Endothelial cell of umbilical vein (primary cell): ENCODE measurements around the gene NTN1. TPM values are rescaled to one million over a fixed set of nuclear protein-coding genes. Genes with fewer than 3 reads are reported as not detected.

Experiments
- BruUV-seq: library from RNA; stranded (reverse); fragments of 400-500 nt; replicated peaks from 2 replicates; lab custom pipeline; 2021; lab: Mats Ljungman, UMichigan
- CTCF ChIA-PET: fragments of 300-600, 350-600 bp; sonication (Branson Sonifier 250); formaldehyde crosslinking; loops from one replicate; lab custom pipeline; 2021; ENCODE audit warnings: antibody characterized with exemption, inconsistent platforms; lab: Charles Lee
- POLR2A ChIA-PET: fragments of 300-600, 350-600 bp; sonication (Branson Sonifier 250); formaldehyde crosslinking; loops from one replicate; lab custom pipeline; 2021; ENCODE audit warnings: antibody characterized with exemption, inconsistent platforms; lab: Charles Lee
- DNase-seq: peaks from one replicate; pipeline ENCODE4 v3.0.0-alpha.2; 2011; ENCODE audit warnings: low read depth, low spot score
- FAIRE-seq: peaks from 2 replicates; lab custom pipeline; 2011; peaks lifted over from hg19 to GRCh38; lab: Jason Lieb, UNC
- H2AFZ ChIP-seq: 2 replicates; pipeline ENCODE4 v1.6.0; 2012; ENCODE audit warnings: low read depth, low read length, control low read depth, inconsistent platforms
- H3K27ac ChIP-seq: 2 replicates; pipeline ENCODE4 v1.5.1; 2011; ENCODE audit warnings: low read depth, mild to moderate bottlenecking, control low read depth, low read length, moderate library complexity; ENCODE audit not compliant: insufficient read depth
- H3K27me3 ChIP-seq, 2 experiments: 2 replicates each; pipeline versions ENCODE4 v1.6.0 to v1.6.1; 2011; ENCODE audit warnings: low read length in 2 of 2, mixed read lengths in 1 of 2; ENCODE audit not compliant: control insufficient read depth in 2 of 2, insufficient read depth in 2 of 2
- H3K36me3 ChIP-seq, 2 experiments: 2 replicates in 1 of 2; 3 replicates in 1 of 2; pipeline ENCODE4 v1.5.1; 2011; ENCODE audit warnings: low read length in 2 of 2, mild to moderate bottlenecking in 1 of 2, moderate library complexity in 1 of 2; ENCODE audit not compliant: control insufficient read depth in 2 of 2, insufficient read depth in 2 of 2; ENCODE audit errors: extremely low read depth in 1 of 2
- H3K4me1 ChIP-seq: 3 replicates; pipeline ENCODE4 v1.5.1; 2011; ENCODE audit warnings: mild to moderate bottlenecking, low read length; ENCODE audit not compliant: control insufficient read depth, insufficient read depth; ENCODE audit errors: extremely low read depth
- H3K4me2 ChIP-seq: 2 replicates; pipeline ENCODE4 v1.6.1; 2011; ENCODE audit warnings: low read length, control low read depth, mixed read lengths; ENCODE audit not compliant: insufficient read depth
- H3K4me3 ChIP-seq, 3 experiments: fragments of 200-600 bp in 1 of 3; sonication (generic), shearing (Covaris generic) in 1 of 3; replicated peaks in 1 of 3; 2 replicates each; pipeline ENCODE4 v1.5.1; 2011 to 2016; ENCODE audit warnings: control low read depth in 3 of 3, low read length in 3 of 3, mild to moderate bottlenecking in 2 of 3, inconsistent platforms in 1 of 3, low read depth in 1 of 3, moderate library complexity in 1 of 3; ENCODE audit not compliant: insufficient read depth in 1 of 3
- H3K79me2 ChIP-seq: 2 replicates; pipeline ENCODE4 v1.6.0; 2012; ENCODE audit warnings: low read length, inconsistent platforms; ENCODE audit not compliant: control insufficient read depth, insufficient read depth
- H3K9ac ChIP-seq: replicated peaks from 2 replicates; pipeline ENCODE3; 2011; ENCODE audit warnings: low read length, control low read depth; ENCODE audit not compliant: insufficient read depth; ENCODE audit errors: extremely low read depth
- H3K9me1 ChIP-seq: replicated peaks from 3 replicates; pipeline ENCODE4 v1.6.0; 2011; ENCODE audit warnings: mild to moderate bottlenecking, low read length; ENCODE audit not compliant: control insufficient read depth, insufficient read depth; ENCODE audit errors: extremely low read depth
- H3K9me3 ChIP-seq: replicated peaks from 2 replicates; pipeline ENCODE4 v1.5.1; 2012; ENCODE audit warnings: low read length, inconsistent platforms; ENCODE audit not compliant: control insufficient read depth, insufficient read depth
- H4K20me1 ChIP-seq: replicated peaks from 2 replicates; pipeline ENCODE3; 2011; ENCODE audit warnings: mild to moderate bottlenecking, low read length; ENCODE audit not compliant: control insufficient read depth, insufficient read depth; ENCODE audit errors: extremely low read depth
- CTCF ChIP-seq, 2 donors: IDR thresholded peaks; 1 replicate in 1 of 2; 2 replicates in 1 of 2; pipeline ENCODE4 v1.5.1; 2011; ENCODE audit warnings: low read length in 2 of 2, mild to moderate bottlenecking in 2 of 2, moderate library complexity in 2 of 2, control low read depth in 1 of 2, inconsistent platforms in 1 of 2, low read depth in 1 of 2; ENCODE audit not compliant: insufficient read depth in 1 of 2; ENCODE audit errors: extremely low read depth in 1 of 2
- EZH2 ChIP-seq: IDR thresholded peaks from 2 replicates; pipeline ENCODE4 v1.6.1; 2012; ENCODE audit warnings: borderline replicate concordance, low read depth, mild to moderate bottlenecking, moderate library complexity, low read length, inconsistent platforms; ENCODE audit not compliant: severe bottlenecking
- FOS ChIP-seq: IDR thresholded peaks from 2 replicates; pipeline ENCODE4 v1.6.1; 2011; ENCODE audit warnings: mild to moderate bottlenecking, low read length, moderate library complexity, borderline replicate concordance; ENCODE audit not compliant: insufficient read depth
- GATA2 ChIP-seq: IDR thresholded peaks from 2 replicates; pipeline ENCODE4 v1.7.0; 2011; ENCODE audit warnings: low read depth, mild to moderate bottlenecking, moderate library complexity, mixed read lengths, low read length; ENCODE audit not compliant: insufficient read length, insufficient read depth
- JUN ChIP-seq: IDR thresholded peaks from 2 replicates; pipeline ENCODE4 v1.6.1; 2011; ENCODE audit warnings: borderline replicate concordance, low read depth; ENCODE audit not compliant: insufficient read length, insufficient read depth
- MAX ChIP-seq: IDR thresholded peaks from 2 replicates; pipeline ENCODE4 v1.6.1; 2011; ENCODE audit not compliant: insufficient read depth, insufficient read length
- MYC ChIP-seq: IDR thresholded peaks from one replicate; pipeline ENCODE4 v1.6.1; 2011; ENCODE audit warnings: mild to moderate bottlenecking, low read depth, low read length
- POLR2A ChIP-seq: IDR thresholded peaks from 2 replicates; pipeline ENCODE4 v1.6.1; 2012; ENCODE audit warnings: low read depth, mild to moderate bottlenecking, control low read depth, low read length
- POLR2AphosphoS5 ChIP-seq: IDR thresholded peaks from 2 replicates; pipeline ENCODE4 v1.6.1; 2012; ENCODE audit warnings: low read depth, mild to moderate bottlenecking, control low read depth, low read length, moderate library complexity; ENCODE audit not compliant: insufficient read depth
- dilution Hi-C: fragments of 300-500 bp; cut with MboI; formaldehyde crosslinking; loops from one replicate; pipeline ENCODE4 v1.15.0; 2019; ENCODE audit warnings: low sequenced_read_pairs; ENCODE audit not compliant: extremely low pct_ligation_motif_present
- intact Hi-C: fragments of 100-400 bp; cut with micrococcal nuclease; formaldehyde crosslinking; loops from one replicate; pipeline ENCODE4 v1.10.0; 2022
- polyA plus RNA-seq, 4 experiments: library from polyadenylated mRNA; depleted of rRNA in 3 of 4; stranded (reverse) in 3 of 4; unstranded in 1 of 4; fragments of >200 nt; gene quantifications; 2 replicates each; pipeline versions ENCODE4 v1.2.1 to v1.2.3, GENCODE V29; 2011 to 2012; ENCODE audit warnings: missing spikeins in 1 of 4
- total RNA-seq: library from RNA; stranded (reverse); gene quantifications from 2 replicates; pipeline ENCODE4 v1.2.3, GENCODE V29; 2021

NTN1 gene
- total and polyA plus RNA-seq, 2 donors (not counting 3 experiments of a cell fraction or from before 2014, with no cell fraction given) = 0.10 to 0.18 TPM

DNA sequence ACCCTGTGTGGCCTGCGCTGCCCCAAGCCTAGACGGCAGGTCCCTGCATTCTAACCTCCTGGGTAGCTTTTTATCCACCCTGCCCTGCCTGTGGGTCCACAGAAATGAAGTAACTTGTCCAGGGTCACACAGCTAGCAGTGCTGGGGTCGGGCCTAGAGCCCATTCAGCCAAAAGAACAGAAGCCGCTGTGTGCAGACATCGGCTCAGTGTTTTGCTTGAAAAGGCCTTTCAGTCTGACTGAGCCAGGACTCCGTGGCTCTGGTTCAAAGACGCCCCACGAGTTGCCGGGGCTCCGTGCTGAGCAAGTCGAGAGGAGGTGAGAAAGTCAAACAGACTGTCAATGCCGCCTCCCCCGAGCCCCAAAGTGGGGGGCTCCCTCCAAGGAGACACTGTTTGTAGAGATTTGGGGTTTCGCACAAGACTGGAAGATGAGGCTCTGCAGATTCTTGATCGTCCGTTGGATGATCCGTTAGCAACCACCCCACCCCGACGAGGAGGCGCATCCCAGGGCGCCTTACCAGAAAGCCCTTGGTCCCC lies 226.2 kb downstream of the NTN1 start:
- ChIA-PET CTCF (interaction anchor here (1.1 kb wide), 1 partner anchor 13 kb away, joined by 3 read pairs; no protein-coding TSS in a partner anchor), POLR2A (no interaction called here)
- Histone ChIP-seq H3K4me2 (no peak overlapping the region), H3K9ac (no peak overlapping the region), H2AFZ (no peak overlapping the region), H3K79me2 (no peaks in the 10 kb centered on the region), H3K9me3 (no peaks in the 10 kb centered on the region), H3K4me3 (no peak overlapping the region), H3K9me1 (no peaks in the 10 kb centered on the region), H3K36me3 (peaks cover 0 to 3% of the 10 kb centered on the region in 2 experiments), H3K4me1 (no peaks in the 10 kb centered on the region), H4K20me1 (no peaks in the 10 kb centered on the region), H3K27ac (no peak overlapping the region), H3K27me3 (no peaks in the 10 kb centered on the region)
- TF ChIP-seq POLR2AphosphoS5 = no peak
- TF ChIP-seq JUN = no peak
- no peak for TF ChIP-seq EZH2
- TF ChIP-seq MAX = no peak
- no peak for TF ChIP-seq FOS
- no peak for TF ChIP-seq POLR2A
- TF ChIP-seq CTCF (IDR thresholded peaks at IDR 0.05; ENCODE audit: extremely low read depth in 1 of 2, insufficient read depth in 1 of 2, low read depth in 1 of 2, low read length in 2 of 2) = no peak
- no peak for TF ChIP-seq GATA2
- TF ChIP-seq MYC = no peak
- FAIRE-seq (no peak), DNase-seq (no peak)
- BruUV-seq = no TSS peak
- dilution Hi-C loops = no loop called here
- intact Hi-C loops = no loop called here
